Measurements from ENCODE around the gene SSTR3.

- TF ChIP-seq CTCF (conservative IDR thresholded peaks at IDR 0.05 in 1 of 2, IDR thresholded peaks at IDR 0.05 in 1 of 2; ENCODE audit: extremely low read depth in 1 of 2, insufficient read depth in 1 of 2, low read depth in 1 of 2, low read length in 2 of 2) (no peak), EZH2 (IDR thresholded peaks at IDR 0.05; ENCODE audit: borderline replicate concordance, low read length) (no peak)
These were observed 16.4 kb downstream of the SSTR3 start for GRCh38 chr22:37195921-37196320.
